GDM1 (cell line): ENCODE data around the gene TMEM87B.
"Not testable (repeated sequence)": the region's sequence is repeated elsewhere in the genome, so short reads cannot be mapped to it uniquely, and the experiment has no call there.

Source experiments
- DNase-seq: peaks from one replicate; lab custom pipeline; 2025; lab: John Stamatoyannopoulos, UW

TMEM87B gene

GRCh38 chr2:112032689-112033465 lies 22.2 kb upstream of the TMEM87B start:
- no peak for DNase-seq

DNA sequence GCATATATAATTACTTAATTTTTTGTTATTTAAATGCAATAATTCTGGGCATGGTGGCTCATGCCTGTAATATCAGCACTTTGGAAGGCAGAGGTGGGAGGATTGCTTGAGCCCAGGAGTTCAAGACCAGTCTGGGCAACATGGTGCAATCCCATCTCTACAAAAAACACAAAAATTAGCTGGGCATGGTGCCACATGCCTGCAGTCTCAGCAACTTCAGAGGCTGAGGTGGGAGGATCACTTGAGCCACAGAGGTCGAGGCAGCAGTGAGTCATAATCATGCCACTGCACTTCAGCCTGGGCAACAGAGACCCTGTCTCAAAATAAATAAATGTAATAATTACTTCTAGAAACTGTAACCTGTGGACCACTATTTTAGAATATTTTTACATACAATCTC lies 21.5 kb upstream of the TMEM87B start:
- DNase-seq = no peak

- DNase-seq = no peak
These were observed 20.1 kb upstream of the TMEM87B start for GRCh38 chr2:112034924-112035323.

- no peak for DNase-seq
These were observed 19.3 kb upstream of the TMEM87B start for GRCh38 chr2:112035786-112036185.

DNA sequence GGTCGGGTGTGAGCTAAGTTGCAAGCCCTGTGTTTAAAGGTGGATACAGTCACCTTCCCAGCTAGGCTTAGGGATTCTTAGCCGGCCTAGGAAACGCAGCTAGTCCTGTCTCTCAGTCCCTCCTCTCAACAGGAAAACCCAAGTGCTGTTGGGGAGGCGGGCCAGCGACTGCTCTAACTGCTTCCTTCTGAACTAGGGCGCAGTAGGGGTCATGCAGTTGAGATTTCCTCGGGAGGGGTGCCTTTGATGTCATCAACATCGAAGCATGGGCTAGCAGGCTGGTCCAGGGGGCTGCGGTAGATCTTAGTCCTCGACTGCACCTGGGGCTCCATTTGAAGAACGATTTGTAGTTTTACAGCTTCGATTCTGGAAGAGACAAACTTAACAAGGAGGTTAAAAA lies 15.5 kb upstream of the TMEM87B start:
- not testable (repeated sequence) for DNase-seq

GRCh38 chr2:112040066-112040465 lies 15.0 kb upstream of the TMEM87B start:
- not testable (repeated sequence) for DNase-seq

DNA sequence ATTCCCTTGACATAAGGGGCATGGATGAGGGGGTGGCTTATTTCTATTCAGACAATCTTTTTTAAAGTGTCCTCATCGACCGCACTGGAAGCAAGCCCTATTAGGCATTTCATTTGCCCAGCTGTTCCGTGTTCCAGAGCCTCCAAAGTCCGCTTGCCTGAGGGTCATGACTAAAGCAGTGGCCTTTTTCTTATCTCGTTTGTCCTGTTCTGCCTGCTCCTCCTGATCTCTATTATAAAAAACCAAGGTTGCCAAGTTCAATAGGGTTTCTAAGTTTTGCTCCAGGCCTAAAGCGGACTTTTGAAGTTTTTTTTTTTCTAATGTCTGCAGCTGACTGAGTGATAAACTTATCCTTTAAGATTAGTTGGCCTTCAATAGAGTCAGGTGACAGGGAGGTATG lies 13.6 kb upstream of the TMEM87B start:
- not testable (repeated sequence) for DNase-seq

DNA sequence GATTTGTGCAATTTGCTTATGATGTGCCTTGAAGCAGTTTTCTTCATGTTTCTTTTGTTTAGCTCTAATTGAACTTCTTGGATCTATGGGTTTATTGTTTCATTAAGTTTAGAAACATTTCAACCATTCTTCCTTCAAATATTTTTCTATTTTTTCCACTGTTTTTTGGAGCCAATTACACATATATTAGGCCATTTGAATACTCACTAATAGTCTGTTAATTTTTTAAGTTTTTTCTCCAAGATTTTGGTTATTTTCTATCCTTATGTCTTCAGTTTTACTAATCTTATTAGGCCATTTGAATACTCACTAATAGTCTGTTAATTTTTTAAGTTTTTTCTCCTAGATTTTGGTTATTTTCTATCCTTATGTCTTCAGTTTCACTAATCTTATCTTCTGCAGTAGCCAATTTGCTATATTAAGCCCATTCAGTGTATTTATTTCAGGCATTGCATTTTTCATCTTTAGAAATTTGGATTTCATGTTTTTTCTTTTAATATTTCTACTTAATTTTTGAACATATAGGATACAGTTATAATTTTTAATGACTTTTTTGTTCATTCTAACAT lies 9.5 kb upstream of the TMEM87B start:
- DNase-seq = no peak

DNA sequence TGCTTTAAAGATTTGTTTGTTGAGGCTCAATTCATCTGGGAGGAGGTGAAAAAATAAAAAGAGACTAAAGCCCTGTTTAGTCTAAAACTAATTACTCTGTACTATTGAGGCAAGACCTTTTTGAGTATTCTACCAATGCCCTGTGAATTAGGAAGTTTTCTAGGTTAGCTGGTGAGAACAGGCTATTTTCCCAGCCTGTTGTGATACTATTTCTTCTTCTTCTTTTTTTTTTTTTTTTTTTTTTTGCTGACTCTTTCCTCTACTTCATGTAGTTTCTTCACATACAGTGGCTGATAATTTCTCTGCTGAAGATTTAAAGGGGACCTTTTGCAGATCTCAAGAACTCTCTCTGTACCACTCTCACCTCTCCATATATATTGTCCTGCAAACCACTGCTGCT lies 8.8 kb upstream of the TMEM87B start:
- no peak for DNase-seq

GRCh38 chr2:112047537-112048235 lies 7.4 kb upstream of the TMEM87B start:
- no peak for DNase-seq

DNA sequence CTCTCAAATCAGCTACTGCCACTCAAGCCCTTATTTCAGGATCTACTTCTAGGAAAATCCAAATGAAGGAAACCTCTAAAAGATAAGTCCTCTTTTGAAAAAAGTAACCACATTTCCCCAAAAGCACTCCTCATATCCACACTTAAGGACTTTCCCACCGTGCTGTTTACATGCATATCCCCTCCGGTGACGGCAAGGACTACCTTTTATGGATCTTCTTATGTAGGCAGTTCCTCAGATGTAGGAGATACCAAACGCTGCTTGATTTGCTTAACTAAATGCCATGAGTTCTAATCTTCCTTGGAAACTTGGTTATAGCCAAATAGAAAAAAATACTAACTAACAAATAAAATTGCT lies 6.9 kb upstream of the TMEM87B start:
- DNase-seq = no peak

GRCh38 chr2:112048887-112049286 lies 6.2 kb upstream of the TMEM87B start:
- DNase-seq = peak; percentile 1

- DNase-seq = no peak
These were observed 4.8 kb upstream of the TMEM87B start for GRCh38 chr2:112050316-112050715.

DNA sequence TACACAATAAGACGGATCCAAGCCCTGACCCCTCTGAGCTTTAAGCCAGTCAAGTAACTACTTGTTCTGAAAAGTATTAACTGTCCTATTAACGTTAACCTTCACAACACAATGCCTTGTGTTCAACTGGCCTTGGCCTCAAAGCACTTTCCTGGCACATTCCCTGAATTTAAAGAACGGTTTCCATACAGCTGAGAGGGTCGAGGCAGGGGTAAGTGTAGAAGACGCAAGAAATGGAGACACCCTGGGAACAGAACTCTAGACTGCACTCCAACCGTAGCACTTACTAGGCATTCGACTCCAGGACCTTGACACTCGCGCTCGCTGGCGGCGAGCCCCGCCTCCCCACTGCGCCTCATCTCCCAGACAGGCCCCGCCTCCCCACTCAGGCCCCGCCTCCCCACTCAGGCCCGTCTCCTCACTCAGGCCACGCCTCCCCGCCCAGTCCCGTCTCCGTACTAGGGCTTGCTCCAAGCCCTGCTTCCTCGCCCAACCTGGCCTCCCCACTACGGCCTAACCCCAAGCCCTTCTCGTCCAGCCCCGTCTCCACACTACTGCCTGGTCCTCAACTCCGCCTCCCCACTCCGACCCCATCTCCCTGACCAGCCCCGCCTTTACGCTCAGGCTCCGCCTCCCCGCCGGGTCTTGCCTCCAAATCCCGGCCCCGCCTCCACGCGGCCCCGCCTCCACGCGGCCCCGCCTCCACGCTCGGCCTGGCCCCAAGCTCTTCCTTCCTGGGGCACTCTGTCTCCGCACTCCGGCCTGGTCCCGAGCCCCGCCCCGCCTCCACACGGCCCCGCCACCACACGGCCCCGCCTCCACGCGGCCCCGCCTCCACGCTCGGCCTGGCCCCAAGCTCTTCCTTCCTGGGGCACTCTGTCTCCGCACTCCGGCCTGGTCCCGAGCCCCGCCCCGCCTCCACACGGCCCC lies 887 bp upstream of the TMEM87B start:
- DNase-seq = peak; percentile 99

GRCh38 chr2:112055730-112056625 lies 909 bp downstream of the TMEM87B start:
- DNase-seq = peak; percentile 65

GRCh38 chr2:112056626-112056987 lies 1.5 kb downstream of the TMEM87B start:
- no peak for DNase-seq

DNA sequence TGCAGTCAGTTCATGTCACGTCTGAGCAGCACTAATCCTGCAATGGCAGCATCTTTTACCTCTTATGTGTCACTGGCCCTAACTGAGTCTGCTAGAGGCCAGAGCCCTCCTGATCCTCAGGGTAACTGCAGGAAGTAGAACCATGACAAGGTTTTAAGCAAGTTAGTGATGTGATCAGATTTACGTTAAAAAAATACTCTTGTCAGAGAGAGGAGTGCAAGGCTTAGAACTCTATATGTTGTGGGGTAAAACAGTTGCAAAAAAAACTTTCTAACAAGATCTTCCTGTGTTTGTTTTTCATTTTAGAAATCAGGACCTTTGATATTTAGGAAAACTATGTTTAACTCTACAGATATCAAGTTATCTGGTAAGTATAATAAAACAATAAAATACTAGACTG lies 4.6 kb downstream of the TMEM87B start:
- DNase-seq = no peak

DNA sequence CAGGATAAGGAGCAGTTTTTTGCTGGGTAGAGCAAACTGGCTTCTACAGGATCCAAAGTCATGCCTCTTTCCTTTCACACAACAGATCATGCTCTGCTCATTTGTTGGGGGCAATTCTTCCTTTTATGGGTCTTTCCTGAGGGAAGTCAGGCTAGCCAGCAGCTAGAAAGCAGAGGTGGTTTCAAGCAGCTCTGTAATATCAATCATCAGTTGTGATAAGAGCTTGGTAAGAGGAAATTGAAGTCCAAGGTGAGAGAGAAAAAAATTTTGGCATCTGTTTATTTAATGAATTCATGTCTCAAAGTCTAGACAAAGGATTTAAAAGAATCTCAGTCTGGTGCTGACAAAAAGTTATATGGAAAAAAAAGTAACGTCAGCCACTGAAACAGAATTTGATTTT lies 6.2 kb downstream of the TMEM87B start:
- no peak for DNase-seq

- no peak for DNase-seq
These were observed 6.8 kb downstream of the TMEM87B start for GRCh38 chr2:112061840-112062239.

GRCh38 chr2:112062894-112063293 lies 7.8 kb downstream of the TMEM87B start:
- no peak for DNase-seq

- no peak for DNase-seq
These were observed 10.4 kb downstream of the TMEM87B start for GRCh38 chr2:112065486-112065885.
